NCI-H446 (cell line): ENCODE results near the gene TEX13B.

Experiments
- DNase-seq, 2 experiments: peaks; one replicate each; lab custom pipeline; 2025; lab: John Stamatoyannopoulos, UW

TEX13B gene

GRCh38 chrX:107935664-107936433 is 46.3 kb downstream of the TEX13B start:
- DNase-seq, result no peak

- DNase-seq, result peak in 1 of 2 experiments; percentile 1
These were observed 47.0 kb downstream of the TEX13B start for GRCh38 chrX:107935200-107935599.

- no peak for DNase-seq
These were observed 47.9 kb downstream of the TEX13B start for GRCh38 chrX:107934262-107934661.
